ENCODE measurements around the gene TSC22D1.

DNA sequence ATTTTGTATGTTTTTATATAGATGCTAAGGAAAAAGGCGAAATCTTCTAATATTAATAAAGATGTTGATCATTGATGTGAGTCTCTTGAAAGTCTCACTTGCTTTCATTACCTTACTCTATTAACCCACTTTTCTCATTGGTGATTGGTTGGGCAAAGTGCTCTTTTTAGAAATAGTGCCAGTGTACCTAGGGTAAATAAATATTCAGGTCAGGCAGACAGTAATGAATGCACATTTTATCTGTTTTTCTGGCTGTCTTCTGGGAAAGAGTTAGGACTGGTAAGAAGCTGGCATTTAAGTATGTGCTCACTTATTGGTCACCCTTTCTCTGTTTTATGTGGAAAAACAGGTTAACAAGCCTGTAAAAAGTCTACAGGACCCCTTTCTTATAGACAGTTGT, 191.4 kb downstream of the TSC22D1 start:
- TF ChIP-seq, protein P1, sequence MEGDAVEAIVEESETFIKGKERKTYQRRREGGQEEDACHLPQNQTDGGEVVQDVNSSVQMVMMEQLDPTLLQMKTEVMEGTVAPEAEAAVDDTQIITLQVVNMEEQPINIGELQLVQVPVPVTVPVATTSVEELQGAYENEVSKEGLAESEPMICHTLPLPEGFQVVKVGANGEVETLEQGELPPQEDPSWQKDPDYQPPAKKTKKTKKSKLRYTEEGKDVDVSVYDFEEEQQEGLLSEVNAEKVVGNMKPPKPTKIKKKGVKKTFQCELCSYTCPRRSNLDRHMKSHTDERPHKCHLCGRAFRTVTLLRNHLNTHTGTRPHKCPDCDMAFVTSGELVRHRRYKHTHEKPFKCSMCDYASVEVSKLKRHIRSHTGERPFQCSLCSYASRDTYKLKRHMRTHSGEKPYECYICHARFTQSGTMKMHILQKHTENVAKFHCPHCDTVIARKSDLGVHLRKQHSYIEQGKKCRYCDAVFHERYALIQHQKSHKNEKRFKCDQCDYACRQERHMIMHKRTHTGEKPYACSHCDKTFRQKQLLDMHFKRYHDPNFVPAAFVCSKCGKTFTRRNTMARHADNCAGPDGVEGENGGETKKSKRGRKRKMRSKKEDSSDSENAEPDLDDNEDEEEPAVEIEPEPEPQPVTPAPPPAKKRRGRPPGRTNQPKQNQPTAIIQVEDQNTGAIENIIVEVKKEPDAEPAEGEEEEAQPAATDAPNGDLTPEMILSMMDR (conservative IDR thresholded peaks at IDR 0.05; ENCODE audit: low read length): no peak
- TF ChIP-seq EZH2phosphoT487 (IDR thresholded peaks at IDR 0.05; ENCODE audit: borderline replicate concordance, low read depth, low read length): no peak
